WERI-Rb-1 (cell line): ENCODE results near the gene MAPT.

Source experiments
- DNase-seq: peaks from one replicate; pipeline ENCODE4 v3.0.0-alpha.2; 2020
- H3K27ac ChIP-seq: fragments of 250-450 bp; sonication (Bioruptor Pico); 2 replicates; pipeline ENCODE4 v1.5.1; 2020; ENCODE audit warnings: mild to moderate bottlenecking, moderate library complexity
- H3K27me3 ChIP-seq: fragments of 250-450 bp; sonication (Bioruptor Pico); 2 replicates; pipeline ENCODE4 v1.5.1; 2021; ENCODE audit warnings: mild to moderate bottlenecking, low read depth, moderate library complexity; ENCODE audit not compliant: insufficient read depth, severe bottlenecking
- H3K36me3 ChIP-seq: fragments of 250-450 bp; sonication (Bioruptor Pico); 2 replicates; pipeline ENCODE4 v1.5.1; 2020; ENCODE audit warnings: mild to moderate bottlenecking, moderate library complexity
- H3K4me3 ChIP-seq: 2 replicates; pipeline ENCODE4 v1.5.1; 2011; ENCODE audit warnings: low read depth, mild to moderate bottlenecking, control low read depth, low read length
- H3K9me3 ChIP-seq: fragments of 250-450 bp; sonication (Bioruptor Pico); 2 replicates; pipeline ENCODE4 v1.5.1; 2021; ENCODE audit warnings: mild to moderate bottlenecking, moderate library complexity; ENCODE audit not compliant: severe bottlenecking
- CTCF ChIP-seq: IDR thresholded peaks from 2 replicates; pipeline ENCODE4 v1.5.1; 2011; ENCODE audit warnings: low read depth, mild to moderate bottlenecking, control low read depth, inconsistent platforms, low read length

The MAPT gene

GRCh38 chr17:46064460-46064859, 170.1 kb downstream of the MAPT start:
- no peak for TF ChIP-seq CTCF
- no peak for DNase-seq
- no peak overlapping the region for H3K4me3 ChIP-seq
- H3K27ac ChIP-seq, result no peak overlapping the region
- H3K27me3 ChIP-seq, result no peaks in the 10 kb centered on the region
- H3K9me3 ChIP-seq, result no peaks in the 10 kb centered on the region
- H3K36me3 ChIP-seq, result peaks cover 85% of the 10 kb centered on the region

GRCh38 chr17:46071796-46072195, 177.4 kb downstream of the MAPT start:
- H3K9me3 ChIP-seq, result no peaks in the 10 kb centered on the region

GRCh38 chr17:46072998-46073397, 178.6 kb downstream of the MAPT start:
- DNase-seq, result no peak

More at GRCh38 chr17:46071796-46072195, 177.4 kb downstream of the MAPT start:
- DNase-seq, result peak; percentile 64
- Histone ChIP-seq H3K4me3 (no peak overlapping the region), H3K27ac (peak overlapping the region; percentile 20), H3K27me3 (no peaks in the 10 kb centered on the region), H3K36me3 (peaks cover 34% of the 10 kb centered on the region)
- TF ChIP-seq CTCF, result no peak

GRCh38 chr17:46074540-46074939, 180.2 kb downstream of the MAPT start:
- Histone ChIP-seq H3K27ac (no peak overlapping the region), H3K4me3 (no peak overlapping the region), H3K27me3 (no peaks in the 10 kb centered on the region), H3K36me3 (peaks cover 34% of the 10 kb centered on the region), H3K9me3 (no peaks in the 10 kb centered on the region)
- TF ChIP-seq CTCF, result no peak
- DNase-seq, result no peak

More at GRCh38 chr17:46072998-46073397, 178.6 kb downstream of the MAPT start:
- Histone ChIP-seq H3K27me3 (no peaks in the 10 kb centered on the region), H3K27ac (no peak overlapping the region), H3K9me3 (no peaks in the 10 kb centered on the region), H3K4me3 (no peak overlapping the region), H3K36me3 (peaks cover 30% of the 10 kb centered on the region)
- no peak for TF ChIP-seq CTCF
